Gastrocnemius medialis (tissue), 4 donors: ENCODE results near the gene TRIM15.

Experiments
- CTCF ChIP-seq, 5 experiments: fragments of 450-650 bp in 3 of 5; fragments of 200-600 bp in 2 of 5; sonication (generic) in 2 of 5; IDR thresholded peaks in 4 of 5; conservative IDR thresholded peaks in 1 of 5; 1 replicate in 4 of 5; 2 replicates in 1 of 5; pipeline ENCODE4 v1.5.1; 2016 to 2019; ENCODE audit warnings: antibody characterized with exemption in 5 of 5, mild to moderate bottlenecking in 3 of 5, moderate library complexity in 3 of 5
- POLR2A ChIP-seq, 2 donors: fragments of 450-650 bp; IDR thresholded peaks; one replicate each; pipeline ENCODE4 v1.6.1; 2017; ENCODE audit warnings: antibody characterized with exemption in 2 of 2, mild to moderate bottlenecking in 2 of 2, moderate library complexity in 2 of 2

- TF ChIP-seq CTCF (IDR thresholded peaks at IDR 0.05 in 4 of 5, conservative IDR thresholded peaks at IDR 0.05 in 1 of 5) (no peak), POLR2A (IDR thresholded peaks at IDR 0.05) (no peak)
Observed at GRCh38 chr6:30145818-30146217, 17.5 kb upstream of the TRIM15 start.
